NOMO-1 (cell line): ENCODE measurements around the gene TMEM100.

Experiments
- DNase-seq, 2 experiments: peaks; one replicate each; lab custom pipeline; 2025; ENCODE audit not compliant: unreplicated experiment in 2 of 2; lab: John Stamatoyannopoulos, UW

Gene TMEM100

GRCh38 chr17:55720919-55721836 is 1.5 kb downstream of the TMEM100 start:
- no peak for DNase-seq

- DNase-seq: peak; percentile 21 to 54
Observed at GRCh38 chr17:55717898-55718735, 4.5 kb downstream of the TMEM100 start.

GRCh38 chr17:55717432-55717831 is 5.2 kb downstream of the TMEM100 start:
- DNase-seq: no peak

- no peak for DNase-seq
Observed at GRCh38 chr17:55710829-55711496, 11.7 kb downstream of the TMEM100 start.

GRCh38 chr17:55710410-55710809 is 12.3 kb downstream of the TMEM100 start:
- peak; percentile 68 to 82 for DNase-seq

GRCh38 chr17:55709984-55710383 is 12.7 kb downstream of the TMEM100 start:
- no peak for DNase-seq

- no peak for DNase-seq
Observed at GRCh38 chr17:55709440-55709839, 13.2 kb downstream of the TMEM100 start.

GRCh38 chr17:55708175-55708974 is 14.3 kb downstream of the TMEM100 start:
- no peak for DNase-seq

GRCh38 chr17:55706808-55707773 is 15.6 kb downstream of the TMEM100 start:
- DNase-seq: no peak

- DNase-seq: no peak
Observed at GRCh38 chr17:55705847-55706246, 16.8 kb downstream of the TMEM100 start.

GRCh38 chr17:55704401-55704800 is 18.3 kb downstream of the TMEM100 start:
- DNase-seq: peak; percentile 23 to 84

GRCh38 chr17:55702150-55702549 is 20.5 kb downstream of the TMEM100 start:
- no peak for DNase-seq

GRCh38 chr17:55699181-55699860 is 23.3 kb downstream of the TMEM100 start:
- DNase-seq: no peak

GRCh38 chr17:55694286-55694910 is 28.3 kb downstream of the TMEM100 start:
- DNase-seq: no peak

GRCh38 chr17:55693254-55694216 is 29.1 kb downstream of the TMEM100 start:
- peak in 1 of 2 experiments; percentile 10 for DNase-seq

- peak in 1 of 2 experiments; percentile 15 for DNase-seq
Observed at GRCh38 chr17:55692276-55692675, 30.4 kb downstream of the TMEM100 start.

- no peak for DNase-seq
Observed at GRCh38 chr17:55691666-55692065, 31.0 kb downstream of the TMEM100 start.
